PC-9 (cell line): ENCODE results near the gene MTMR2.

Experiments used
- CTCF ChIP-seq: fragments of 200-600 bp; sonication (generic); conservative IDR thresholded peaks from 2 replicates; pipeline ENCODE4 v1.6.1; 2017; ENCODE audit warnings: mixed run types, antibody characterized with exemption, mild to moderate bottlenecking, moderate library complexity
- EZH2 ChIP-seq: fragments of 200-600 bp; sonication (generic); IDR thresholded peaks from 2 replicates; pipeline ENCODE4 v1.8.0; 2017; ENCODE audit warnings: antibody characterized with exemption, low read depth

GRCh38 chr11:95888439-95888838 lies 35.5 kb downstream of the MTMR2 start:
- TF ChIP-seq CTCF (no peak), EZH2 (no peak)
